GM18873 (cell line): ENCODE measurements around the gene GARIN5A.

ENCODE experiments used
- ATAC-seq: cut with Tn5 transposase; IDR thresholded peaks from one replicate; pipeline ENCODE4 v1.9.1; 2021; ENCODE audit warnings: mild to moderate bottlenecking, moderate library complexity, moderate number of reproducible peaks; ENCODE audit not compliant: unreplicated experiment, low FRiP score

GARIN5A gene

GRCh38 chr19:50509366-50509765 is 32.7 kb upstream of the GARIN5A start:
- no peak for ATAC-seq

- ATAC-seq, result no peak
These were observed 32.2 kb upstream of the GARIN5A start for GRCh38 chr19:50508843-50509190.

GRCh38 chr19:50507376-50507775 is 30.7 kb upstream of the GARIN5A start:
- no peak for ATAC-seq

- ATAC-seq, result no peak
These were observed 30.1 kb upstream of the GARIN5A start for GRCh38 chr19:50506700-50507099.

- ATAC-seq, result no peak
These were observed 29.4 kb upstream of the GARIN5A start for GRCh38 chr19:50505856-50506611.

GRCh38 chr19:50501568-50502475 is 25.2 kb upstream of the GARIN5A start:
- no peak for ATAC-seq

GRCh38 chr19:50501186-50501567 is 24.5 kb upstream of the GARIN5A start:
- ATAC-seq, result no peak

GRCh38 chr19:50500753-50501151 is 24.1 kb upstream of the GARIN5A start:
- no peak for ATAC-seq

GRCh38 chr19:50500060-50500752 is 23.6 kb upstream of the GARIN5A start:
- no peak for ATAC-seq

GRCh38 chr19:50498219-50499056 is 21.8 kb upstream of the GARIN5A start:
- no peak for ATAC-seq

- ATAC-seq, result no peak
These were observed 20.4 kb upstream of the GARIN5A start for GRCh38 chr19:50497022-50497405.

- no peak for ATAC-seq
These were observed 19.8 kb upstream of the GARIN5A start for GRCh38 chr19:50496189-50497021.

- ATAC-seq, result no peak
These were observed 18.4 kb upstream of the GARIN5A start for GRCh38 chr19:50495020-50495531.

- ATAC-seq, result no peak
These were observed 17.8 kb upstream of the GARIN5A start for GRCh38 chr19:50494186-50495019.

GRCh38 chr19:50493171-50493570 is 16.5 kb upstream of the GARIN5A start:
- ATAC-seq, result no peak

- no peak for ATAC-seq
These were observed 15.8 kb upstream of the GARIN5A start for GRCh38 chr19:50492303-50493052.

GRCh38 chr19:50490991-50491472 is 14.4 kb upstream of the GARIN5A start:
- no peak for ATAC-seq
